NOMO-1 treated with dmso at 0.1 percent for 144 hours (cell line): ENCODE data around the gene KCNC1.

Source experiments
- DNase-seq: peaks from one replicate; lab custom pipeline; 2025; ENCODE audit not compliant: unreplicated experiment; lab: John Stamatoyannopoulos, UW

KCNC1 gene

DNA sequence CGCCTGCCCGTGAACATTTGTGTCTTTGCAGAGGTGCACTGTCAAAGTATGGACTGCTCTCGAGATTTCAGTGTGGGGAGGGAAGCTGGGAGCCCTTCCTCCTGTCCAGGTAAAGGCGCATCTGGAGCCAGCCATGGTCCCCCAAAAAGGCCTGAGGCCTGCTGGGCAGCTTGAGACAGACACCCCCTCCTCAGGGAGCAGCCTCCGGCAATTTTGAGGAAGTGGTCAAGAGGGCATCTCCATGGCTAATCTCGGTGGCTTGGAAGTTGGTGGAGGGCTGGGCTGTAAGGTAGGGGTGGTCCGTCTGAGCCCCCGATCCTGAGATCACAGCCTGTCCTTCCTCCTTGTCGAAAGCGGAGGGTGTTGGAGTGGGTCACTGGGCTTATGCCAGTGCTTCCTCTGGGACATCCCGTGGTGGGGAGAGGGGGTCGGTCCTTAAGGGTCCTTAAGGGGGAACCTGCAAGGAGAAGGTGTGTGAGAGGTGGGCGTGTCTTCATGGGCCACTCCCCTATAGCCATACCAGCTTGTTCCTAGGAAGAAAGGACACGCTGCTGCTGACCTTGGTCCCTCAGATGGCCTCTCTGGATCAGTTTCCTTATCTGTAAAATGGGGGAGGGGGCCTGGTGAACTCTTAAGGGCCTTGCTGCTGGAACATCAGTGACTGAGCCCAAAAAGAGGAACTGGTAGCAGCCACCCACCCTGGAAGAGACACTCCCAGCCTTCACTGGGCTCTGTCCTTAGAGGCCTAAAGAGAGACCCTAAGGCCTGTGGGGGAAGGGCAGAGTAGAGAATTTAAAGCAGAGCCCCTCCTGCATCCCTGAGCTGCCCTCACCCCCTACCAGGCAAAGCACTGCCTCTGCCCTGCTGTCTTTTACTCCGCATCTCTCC lies 2.6 kb downstream of the KCNC1 start:
- no peak for DNase-seq

DNA sequence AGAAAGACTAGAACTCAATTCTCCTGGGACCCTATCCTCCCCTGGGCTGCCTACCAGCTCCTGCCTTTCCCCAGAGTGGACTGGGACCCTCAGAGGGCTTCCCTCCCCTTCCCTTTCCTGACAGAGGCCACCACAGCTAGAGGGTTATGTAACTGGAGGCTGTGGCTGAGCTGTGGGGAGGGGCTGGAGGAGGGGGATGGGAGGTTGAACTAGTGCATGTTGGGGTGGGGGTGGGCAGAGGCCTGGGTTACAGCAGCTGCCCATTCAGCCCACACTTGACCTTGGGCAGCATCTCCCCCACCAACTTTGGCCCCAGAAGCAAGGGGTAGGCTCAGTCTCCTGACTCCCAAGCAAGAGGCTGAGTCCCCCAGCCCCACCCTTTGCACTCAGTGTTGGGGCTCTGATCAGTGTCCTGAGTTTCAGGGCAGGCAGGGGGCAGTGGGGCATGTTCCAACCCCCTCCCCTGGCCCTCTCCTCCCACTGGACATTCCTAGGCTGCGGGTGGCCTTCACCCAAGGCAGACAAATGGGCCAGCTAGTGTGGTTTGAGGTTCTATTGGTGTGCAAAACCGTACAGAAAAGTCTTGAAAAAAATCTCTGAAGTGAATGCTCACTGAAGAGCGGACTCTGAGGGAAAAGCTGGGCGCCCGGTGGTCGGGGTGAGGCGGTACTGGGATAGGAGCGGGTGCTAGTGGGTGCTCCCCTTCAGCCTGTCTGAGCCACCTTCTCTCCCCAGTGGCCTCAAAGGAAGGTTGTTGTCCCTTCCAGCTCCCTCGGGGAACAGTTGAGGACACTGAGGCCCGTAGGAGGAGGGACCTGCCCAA lies 3.8 kb downstream of the KCNC1 start:
- no peak for DNase-seq

DNA sequence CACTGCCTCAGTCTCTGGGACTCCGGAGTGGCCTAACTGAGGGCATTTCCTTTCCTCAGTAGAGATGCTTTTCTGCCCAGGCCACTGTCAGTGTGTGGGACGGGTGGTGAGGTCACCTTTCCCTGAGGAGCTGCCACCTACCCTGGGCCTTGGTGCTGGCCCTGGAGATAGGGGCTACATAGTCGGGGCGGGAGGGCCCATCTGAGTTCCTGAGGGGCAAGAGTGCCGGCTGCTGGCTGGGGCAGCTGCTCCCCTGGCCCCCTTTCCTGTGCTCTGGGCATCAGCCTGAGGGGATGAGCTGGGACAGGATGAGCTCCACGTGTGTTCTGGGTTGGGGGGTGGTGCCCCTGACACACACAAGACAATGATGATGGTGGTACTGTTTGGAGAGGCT lies 5.4 kb downstream of the KCNC1 start:
- no peak for DNase-seq

DNA sequence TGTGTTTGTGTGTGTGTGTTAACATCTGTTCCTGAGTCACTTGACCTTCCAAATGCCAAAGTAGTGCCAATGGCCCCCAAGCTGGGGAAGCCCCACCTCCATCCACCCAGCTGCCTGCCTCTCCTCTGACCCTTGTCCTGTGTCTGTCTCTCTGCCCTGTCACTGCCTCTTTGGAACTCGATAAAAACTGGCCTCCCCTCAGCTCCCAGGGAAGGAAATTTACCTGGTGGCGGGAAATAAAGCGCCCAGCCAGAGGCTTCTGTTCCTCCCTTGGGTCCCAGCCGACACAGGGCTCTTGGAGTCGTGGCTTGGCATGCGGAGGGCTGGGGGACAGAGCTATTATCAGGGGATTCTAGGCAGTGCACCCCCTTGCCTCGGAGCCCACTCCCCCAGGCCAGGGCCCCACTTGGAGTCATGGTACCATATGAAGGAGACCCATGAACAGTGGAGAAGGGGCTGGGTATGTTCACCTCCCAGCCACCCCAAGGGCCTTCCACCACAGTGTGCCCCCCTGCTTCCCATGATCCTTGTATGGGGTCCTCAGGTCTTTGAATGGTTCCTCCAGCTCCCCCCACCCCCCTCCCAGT lies 6.2 kb downstream of the KCNC1 start:
- no peak for DNase-seq

DNA sequence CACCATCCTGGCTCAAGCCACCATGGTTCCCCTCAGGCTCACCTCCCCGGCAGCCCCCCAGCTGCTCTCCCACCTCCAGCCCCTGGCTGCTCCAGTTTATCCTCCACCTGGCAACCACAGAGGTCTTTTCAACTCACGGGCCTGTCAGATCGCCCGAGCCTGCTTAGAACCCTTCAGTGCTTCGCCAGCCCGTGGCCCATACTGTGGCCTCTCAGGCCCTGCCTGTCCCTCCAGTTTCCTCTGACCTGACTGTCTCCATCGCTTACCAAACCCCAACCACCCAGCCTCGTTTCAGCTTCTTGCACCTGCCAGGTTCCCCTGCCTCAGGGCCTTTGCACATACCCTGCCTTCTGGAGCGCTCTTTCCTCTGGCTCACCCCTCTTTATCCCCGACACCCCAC lies 6.9 kb downstream of the KCNC1 start:
- no peak for DNase-seq

DNA sequence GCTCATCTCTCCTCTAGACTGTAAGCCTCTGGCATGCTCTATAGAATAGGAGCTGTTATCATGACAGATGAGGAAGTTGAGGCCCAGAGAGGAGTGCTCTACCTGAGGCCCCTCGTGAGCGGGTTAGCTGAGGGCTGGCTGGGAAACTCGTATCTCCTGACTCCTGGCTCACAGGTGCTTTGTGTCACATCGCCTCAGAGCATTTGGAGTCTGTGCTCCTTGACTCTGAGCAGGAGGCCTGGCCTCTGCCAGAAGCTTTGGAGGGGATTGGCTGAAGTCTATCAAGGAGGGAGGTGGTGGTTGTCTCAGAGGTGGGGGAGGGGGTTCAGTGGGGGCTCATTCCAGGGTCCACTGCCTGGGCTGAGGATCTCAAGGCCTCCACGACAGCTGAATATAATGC lies 7.4 kb downstream of the KCNC1 start:
- no peak for DNase-seq

DNA sequence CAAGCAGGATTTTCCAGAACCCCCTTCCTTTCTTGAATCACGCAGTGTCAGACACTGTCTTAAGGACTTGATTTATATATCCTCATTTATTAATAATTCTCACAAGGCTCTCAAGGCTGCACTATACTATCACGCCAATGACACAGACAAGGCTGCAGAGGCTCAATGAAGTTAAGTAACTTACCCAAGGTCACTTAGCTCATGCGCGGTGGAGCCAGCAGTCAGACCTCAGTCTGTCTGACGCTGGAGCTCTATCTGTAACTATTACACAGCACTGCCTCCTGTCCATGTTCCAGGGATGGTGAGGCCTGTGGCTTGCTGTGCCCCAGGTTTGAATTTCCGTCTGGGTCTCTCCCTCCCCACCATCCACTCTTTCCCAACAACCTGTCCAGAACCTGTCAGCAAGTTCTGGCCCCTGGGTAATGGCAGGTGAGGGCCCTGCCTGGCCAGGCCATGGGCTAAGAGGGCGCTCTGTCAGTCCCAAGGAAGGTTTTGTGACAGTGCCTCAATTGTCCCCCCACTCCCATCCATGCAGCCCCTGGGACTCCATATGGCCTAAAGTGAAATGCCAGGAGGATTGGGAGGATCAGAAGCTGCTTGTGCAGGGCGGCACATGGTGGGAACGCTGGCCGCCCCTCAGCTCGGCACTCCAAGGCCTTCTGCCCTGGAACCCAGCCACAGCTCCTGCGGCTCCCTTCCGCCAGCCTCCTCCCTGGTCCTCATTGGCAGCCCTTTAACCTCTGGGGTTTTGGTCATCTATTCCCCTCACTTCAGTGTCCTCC lies 8.6 kb downstream of the KCNC1 start:
- no peak for DNase-seq

DNA sequence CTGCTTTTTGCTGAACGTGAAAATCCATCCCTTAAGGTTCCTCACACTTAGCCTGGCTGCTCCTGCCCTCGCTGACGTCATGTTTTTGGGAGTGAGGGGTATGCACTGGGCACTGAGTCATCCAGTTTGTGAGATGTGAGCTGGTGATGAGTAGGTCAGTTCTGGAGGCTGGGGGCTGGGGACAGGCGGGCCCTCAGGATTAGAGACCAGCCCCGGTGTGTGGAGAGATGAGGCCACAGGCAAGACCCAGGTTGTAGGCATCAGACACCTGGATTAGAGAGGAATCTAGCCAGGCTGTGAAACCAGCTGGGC lies 9.2 kb downstream of the KCNC1 start:
- no peak for DNase-seq

DNA sequence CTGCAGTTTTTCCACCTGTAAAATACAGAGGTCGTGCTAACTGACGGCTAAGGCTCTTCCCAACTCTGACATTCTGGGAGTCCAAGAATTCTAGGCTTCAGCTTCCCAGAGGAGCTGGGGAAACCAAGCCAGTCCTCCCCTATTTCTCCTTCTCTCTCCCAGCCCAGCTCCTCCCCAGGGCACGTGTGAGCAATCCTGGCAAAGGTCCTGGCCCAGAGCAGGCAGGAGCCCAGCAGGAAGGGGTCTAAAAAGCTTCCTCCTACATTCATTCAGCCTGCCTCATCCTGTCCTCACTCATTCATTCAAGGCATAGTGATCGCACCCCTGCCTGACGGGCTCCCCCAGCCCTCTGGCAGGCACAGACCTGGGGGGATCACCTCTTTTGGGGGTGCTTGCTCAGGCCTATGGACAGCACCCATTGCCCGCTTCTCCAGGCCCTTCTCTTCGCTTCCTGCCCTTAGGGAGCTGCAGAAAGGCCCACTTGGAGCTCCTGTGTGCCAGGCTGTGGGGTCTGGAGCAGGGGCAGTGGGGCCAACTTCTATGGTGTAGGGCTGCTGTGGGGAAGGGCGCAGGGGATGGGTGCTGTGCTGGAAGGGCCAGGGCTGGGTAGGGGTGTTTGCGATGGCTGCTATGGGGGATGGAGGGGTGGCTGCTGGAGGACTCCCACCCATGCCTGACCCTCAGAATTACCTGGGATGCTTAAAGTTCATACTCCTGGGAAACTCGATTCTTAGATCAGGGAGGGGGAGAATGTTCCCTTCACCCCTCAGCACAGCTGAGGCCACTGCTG lies 9.8 kb downstream of the KCNC1 start:
- no peak for DNase-seq

DNA sequence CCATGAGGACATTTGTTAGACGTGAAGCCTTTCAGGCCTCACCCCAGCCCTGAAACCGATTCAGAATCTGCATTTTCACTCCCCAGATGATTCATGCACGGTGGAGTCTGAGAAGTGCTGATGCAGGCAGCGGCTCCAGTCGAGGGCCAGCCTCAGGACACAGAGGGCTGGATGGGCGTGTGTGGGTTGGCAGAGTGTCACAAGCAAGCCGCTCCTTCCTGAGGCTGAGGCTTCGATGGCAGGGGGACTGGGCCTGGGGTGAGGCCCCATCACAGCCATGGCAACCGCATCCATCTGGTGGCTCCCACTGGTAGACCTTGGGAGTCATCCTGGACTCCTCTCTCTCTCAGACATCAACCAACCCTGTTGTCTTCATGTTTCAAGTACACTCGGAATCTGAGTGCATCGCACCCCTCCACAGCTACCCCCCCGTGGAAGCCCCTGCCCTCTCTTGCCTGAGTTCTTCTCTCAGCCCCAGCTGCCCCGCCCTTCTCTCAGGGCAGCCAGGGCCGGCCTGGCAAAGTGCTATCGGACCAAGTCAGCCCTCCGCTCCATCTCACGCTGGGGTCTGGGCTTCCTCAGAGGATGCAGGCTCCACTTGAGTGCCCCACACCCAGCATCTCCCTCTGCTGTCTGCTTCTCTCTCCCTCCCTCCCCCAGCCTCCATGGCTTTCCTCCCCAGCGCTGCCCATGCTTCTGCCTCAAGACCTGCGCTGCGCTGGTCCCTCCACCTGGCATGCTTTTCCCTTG lies 10.6 kb downstream of the KCNC1 start:
- DNase-seq = no peak

DNA sequence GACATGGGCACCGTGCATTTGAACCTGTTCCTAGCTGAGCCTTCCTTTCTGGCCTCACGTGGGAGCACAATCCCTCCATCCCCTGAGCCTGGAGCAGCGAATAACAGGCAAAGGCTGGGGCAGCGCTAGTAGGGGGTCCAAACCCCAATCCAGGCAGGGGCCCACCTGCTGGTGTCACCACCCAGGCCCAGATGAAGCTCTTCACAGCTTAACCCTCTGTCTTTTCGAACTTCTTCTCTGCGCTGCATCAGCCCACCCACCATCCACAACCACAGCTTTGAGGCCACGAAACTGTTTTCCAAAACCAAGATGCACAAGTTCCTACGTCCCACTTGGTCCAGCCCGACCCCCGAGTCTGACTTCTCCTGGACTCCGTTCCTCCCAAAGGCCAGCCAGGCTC lies 11.5 kb downstream of the KCNC1 start:
- DNase-seq = no peak

DNA sequence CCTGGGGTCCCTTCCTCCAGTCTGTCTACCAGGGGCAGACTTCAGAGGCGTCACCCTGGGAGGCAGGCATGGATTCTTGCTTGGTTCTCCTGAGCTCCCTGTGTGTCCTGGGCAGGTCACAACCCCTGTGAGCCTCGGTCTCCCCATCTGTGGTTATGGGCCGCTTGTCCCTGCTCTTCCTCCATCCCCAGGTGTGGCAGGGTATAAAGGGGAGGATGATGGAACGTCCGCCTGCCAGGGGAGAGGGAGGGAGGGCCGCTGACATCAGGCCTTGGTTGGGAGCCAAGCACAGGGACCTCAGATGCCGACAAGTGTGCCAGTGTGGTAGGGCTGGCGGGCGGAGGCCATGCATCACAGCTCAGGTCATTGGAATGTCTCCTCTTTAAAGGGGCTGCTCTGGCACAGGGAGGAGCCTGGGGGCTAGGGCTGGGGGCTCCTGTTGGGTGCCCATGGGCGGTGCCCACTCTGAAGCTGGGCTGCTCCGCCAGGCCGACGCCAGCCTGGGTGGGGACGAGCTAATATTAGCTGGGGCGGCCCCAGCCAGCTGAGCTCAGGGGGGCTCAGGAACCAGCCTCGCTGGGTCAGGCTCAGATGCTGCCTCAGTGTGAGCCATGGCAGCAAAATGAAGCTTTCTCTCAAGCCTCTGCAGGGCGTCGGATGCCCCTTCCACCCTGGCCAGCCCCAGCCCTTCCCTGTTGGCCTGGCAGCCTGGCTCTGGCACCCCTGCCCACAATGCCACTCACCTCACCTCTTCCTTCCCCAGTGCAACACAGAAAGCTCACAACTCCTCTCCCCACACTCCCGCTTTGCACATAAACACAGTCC lies 12.8 kb downstream of the KCNC1 start:
- DNase-seq = no peak

DNA sequence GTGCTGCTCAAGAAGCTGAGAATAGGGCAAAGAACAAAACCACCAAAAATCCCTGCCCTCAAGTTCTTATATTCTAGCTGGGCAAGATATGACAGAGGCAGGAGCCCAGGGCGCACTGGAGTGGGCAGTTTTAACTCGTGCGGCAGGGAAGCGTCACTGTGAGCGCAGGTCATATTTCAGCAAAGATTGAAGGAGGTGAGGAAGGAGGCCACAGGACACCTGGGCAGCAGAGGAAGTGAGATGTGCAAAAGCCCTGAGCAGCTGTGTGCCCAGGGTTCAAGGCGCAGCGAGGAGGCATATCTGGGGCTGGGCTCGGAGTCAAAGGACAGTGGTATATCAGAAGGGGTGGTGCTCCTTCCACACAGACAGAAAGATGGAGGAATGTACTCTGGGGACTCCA lies 13.5 kb downstream of the KCNC1 start:
- DNase-seq = no peak

DNA sequence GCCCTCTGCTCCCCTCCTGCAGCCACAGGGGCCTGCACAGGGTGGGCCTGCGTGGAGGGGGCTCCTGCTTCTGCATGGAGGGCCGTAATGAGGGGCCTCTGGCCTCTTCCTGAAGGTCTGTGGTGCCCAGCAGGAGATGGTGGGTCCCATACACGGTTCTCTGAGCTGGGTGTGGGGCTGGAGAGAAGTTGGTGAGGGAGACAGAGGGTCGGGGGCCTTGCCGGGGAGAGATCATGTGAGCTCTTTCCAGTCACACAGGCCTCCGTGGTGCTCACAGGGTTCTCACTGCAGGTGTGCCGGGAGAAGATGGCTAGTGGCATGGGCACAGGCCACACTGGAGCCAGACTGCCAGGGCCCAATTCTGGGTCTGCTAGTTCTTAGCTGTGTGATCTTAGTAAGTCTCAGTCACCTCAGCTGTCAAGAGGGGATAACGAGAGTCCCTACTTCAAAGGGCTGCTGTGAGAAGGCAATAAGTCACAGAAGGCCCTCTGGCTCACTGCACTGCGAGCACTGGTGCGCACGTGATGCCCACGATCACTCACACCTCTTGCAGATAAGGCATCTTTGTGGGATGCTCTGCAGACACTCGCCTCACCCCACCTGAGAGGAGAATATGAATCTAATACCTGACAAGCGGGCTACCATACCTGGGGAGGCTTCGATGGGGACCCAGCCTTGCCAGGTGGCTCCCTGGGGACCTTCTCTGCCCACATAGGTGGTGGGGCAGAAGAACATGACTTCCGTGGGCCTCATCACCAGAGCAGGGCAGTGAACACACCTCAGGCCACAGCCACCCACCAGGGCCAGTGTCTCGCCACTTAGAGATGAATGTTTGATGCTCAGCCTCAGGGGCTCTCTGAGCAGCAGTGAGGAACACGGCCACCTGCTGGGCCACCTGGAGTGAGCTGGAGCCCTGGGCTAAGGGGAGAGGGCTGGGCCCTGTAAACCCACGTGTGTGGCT lies 14.5 kb downstream of the KCNC1 start:
- no peak for DNase-seq

DNA sequence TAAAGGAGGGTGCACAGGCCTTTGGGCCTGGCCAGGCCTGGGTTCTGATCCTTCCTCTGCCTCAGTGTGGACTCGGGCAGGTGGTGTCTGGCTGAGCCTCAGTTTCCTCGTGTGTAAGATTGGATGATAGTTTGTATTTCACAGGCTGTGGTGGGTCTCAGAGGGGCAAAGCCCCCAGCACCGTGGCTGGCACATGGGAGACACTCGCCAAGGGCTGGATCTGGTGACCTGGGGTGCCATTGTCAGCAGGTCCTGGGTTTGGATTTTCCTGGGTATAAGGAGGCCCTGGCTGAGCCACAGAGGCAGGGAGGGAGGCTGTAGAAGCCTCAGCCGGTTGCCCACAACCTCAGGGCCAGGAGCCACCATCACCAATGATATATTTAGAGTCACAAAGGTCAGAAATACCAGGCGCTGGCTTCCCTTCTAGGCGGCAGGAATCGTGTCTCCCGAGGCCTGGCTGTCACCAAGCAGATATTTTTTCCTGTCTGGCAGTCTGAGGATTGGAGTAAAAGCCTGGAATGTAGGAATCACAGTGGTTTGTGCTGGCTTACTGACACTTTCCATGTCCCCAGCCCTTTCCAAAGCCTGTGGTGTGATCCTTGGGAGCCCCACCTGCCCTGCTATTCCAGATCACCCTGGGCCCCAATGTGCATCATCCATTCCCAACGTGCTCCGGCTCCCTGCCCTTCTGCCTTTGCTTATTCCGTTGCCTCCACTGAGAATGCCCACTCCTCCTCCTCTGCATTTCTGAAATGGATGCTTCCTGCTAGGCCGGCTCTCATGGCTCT lies 15.6 kb downstream of the KCNC1 start:
- no peak for DNase-seq

DNA sequence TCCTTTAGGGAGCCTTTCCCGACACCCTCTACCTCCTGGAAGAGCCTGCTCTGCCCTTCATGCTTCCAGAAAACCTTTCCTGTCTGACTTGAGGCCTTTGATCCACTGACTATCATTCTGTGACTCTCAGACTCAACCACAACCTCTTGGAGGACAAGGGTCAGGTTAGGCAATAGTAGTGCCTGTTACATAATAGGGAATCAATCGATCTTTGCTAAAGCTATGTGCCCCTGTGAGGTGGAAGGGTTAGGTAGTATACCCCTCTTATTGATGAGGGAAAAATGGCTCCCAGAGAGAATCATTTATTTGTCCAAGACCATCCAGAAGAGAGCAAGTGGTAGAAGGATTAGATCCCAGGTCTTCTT lies 16.2 kb downstream of the KCNC1 start:
- DNase-seq = no peak

DNA sequence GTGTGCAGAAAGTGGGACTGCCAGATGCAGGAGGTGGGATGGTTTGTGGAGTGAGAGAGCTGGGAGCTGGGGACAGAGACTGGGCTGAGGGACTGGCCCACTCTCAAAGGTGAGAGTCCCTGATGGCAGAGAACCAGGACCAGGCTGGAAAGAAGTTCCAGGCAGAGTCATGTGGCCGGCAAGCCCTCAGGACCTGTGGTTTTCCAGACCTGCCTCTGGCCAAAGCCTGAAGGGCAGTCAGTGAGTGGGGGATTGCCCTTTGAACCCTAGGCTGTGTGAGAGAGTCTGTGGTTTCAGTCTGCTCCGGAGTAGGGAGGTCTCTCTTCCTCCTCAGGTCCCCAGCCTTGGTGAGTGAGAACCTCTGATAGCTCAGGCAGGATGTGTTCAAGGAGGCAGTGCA lies 17.0 kb downstream of the KCNC1 start:
- DNase-seq = no peak
